Activated naive CD4-positive, alpha-beta T cell (primary cell): ENCODE results near the gene MOCS2.
"Not testable (repeated sequence)": the region's sequence is repeated elsewhere in the genome, so short reads cannot be mapped to it uniquely, and the experiment has no call there.

Experiments
- DNase-seq, 4 experiments: peaks; one replicate each; lab custom pipeline; 2025; lab: John Stamatoyannopoulos, UW

Gene MOCS2

GRCh38 chr5:53109443-53110127, at the start of gene MOCS2:
TSS of gene MOCS2 (minus strand) at chr5:53109757. CDS start at chr5:53107174, 2,583 bp downstream.
- DNase-seq: peak; percentile 63 to 89 (median 77)

- no peak for DNase-seq
Observed at GRCh38 chr5:53151713-53152458, 42.3 kb upstream of the MOCS2 start.

- no peak for DNase-seq
Observed at GRCh38 chr5:53133020-53133419, 23.5 kb upstream of the MOCS2 start.

GRCh38 chr5:53130266-53130665, 20.7 kb upstream of the MOCS2 start:
- DNase-seq: no peak

GRCh38 chr5:53128481-53128880, 18.9 kb upstream of the MOCS2 start:
- no peak for DNase-seq

- no peak for DNase-seq
Observed at GRCh38 chr5:53127107-53127506, 17.6 kb upstream of the MOCS2 start.

- no peak for DNase-seq
Observed at GRCh38 chr5:53126521-53126920, 17.0 kb upstream of the MOCS2 start.

- no peak for DNase-seq
Observed at GRCh38 chr5:53123702-53124101, 14.1 kb upstream of the MOCS2 start.

- DNase-seq: no peak
Observed at GRCh38 chr5:53120165-53120564, 10.6 kb upstream of the MOCS2 start.

GRCh38 chr5:53118879-53119278, 9.3 kb upstream of the MOCS2 start:
- no peak for DNase-seq

- no peak for DNase-seq
Observed at GRCh38 chr5:53116597-53116996, 7.0 kb upstream of the MOCS2 start.

- DNase-seq: no peak
Observed at GRCh38 chr5:53114988-53115387, 5.4 kb upstream of the MOCS2 start.

- no peak for DNase-seq
Observed at GRCh38 chr5:53113947-53114346, 4.4 kb upstream of the MOCS2 start.

- DNase-seq: no peak
Observed at GRCh38 chr5:53112909-53113308, 3.4 kb upstream of the MOCS2 start.

GRCh38 chr5:53112307-53112706, 2.8 kb upstream of the MOCS2 start:
- DNase-seq: not testable (repeated sequence)

GRCh38 chr5:53111139-53111538, 1.6 kb upstream of the MOCS2 start:
- no peak for DNase-seq

- no peak for DNase-seq
Observed at GRCh38 chr5:53110156-53110555, 599 bp upstream of the MOCS2 start.

- DNase-seq: no peak
Observed at GRCh38 chr5:53109056-53109442, 508 bp downstream of the MOCS2 start.

- no peak for DNase-seq
Observed at GRCh38 chr5:53105611-53106300, 3.8 kb downstream of the MOCS2 start.

GRCh38 chr5:53100606-53101005, 9.0 kb downstream of the MOCS2 start:
- DNase-seq: no peak

- DNase-seq: no peak
Observed at GRCh38 chr5:53099546-53099945, 10.0 kb downstream of the MOCS2 start.

GRCh38 chr5:53095931-53096525, 13.5 kb downstream of the MOCS2 start:
- DNase-seq: peak; percentile 10 to 50 (median 32)

GRCh38 chr5:53095217-53095616, 14.3 kb downstream of the MOCS2 start:
- DNase-seq: no peak
